ENCODE results near the gene CFAP410. TPM values are rescaled to one million over a fixed set of nuclear protein-coding genes. Genes with fewer than 3 reads are reported as not detected.
"Not testable (repeated sequence)": the region's sequence is repeated elsewhere in the genome, so short reads cannot be mapped to it uniquely, and the experiment has no call there.

Gene CFAP410
- total RNA-seq, 2 donors from 2014 or later = 16.4 to 21.8 TPM

DNA sequence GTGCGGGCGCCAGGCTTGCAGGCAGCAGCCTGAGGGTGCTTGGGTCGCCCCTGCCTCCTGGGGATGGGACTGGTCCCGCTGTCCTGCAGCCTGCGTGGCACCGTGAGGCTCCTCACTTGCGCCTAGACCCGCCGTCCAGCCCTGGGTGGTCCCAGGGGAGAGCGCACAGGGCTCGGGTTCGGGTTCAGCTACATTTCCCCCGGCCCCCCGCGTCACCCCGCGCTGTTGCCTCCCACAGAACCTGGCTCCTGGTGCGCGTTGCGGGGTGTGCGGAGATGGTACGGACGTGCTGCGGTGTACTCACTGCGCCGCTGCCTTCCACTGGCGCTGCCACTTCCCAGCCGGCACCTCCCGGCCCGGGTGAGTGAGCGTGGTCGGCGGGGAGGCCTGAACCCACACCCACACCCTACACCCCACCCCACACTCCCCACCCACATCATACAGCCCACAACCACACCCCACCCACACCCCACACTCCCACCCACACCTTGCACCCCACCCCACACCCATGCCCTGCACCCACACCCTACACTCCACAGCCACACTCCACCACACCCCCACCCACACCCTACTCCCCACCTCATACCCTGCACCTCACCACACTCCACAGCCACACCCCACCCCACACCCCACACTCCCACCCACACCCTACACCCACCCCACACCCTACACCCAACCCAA, 45.5 kb downstream of the CFAP410 start:
- peak; percentile 20 for DNase-seq
- intact Hi-C loops (cut with DNase I) = no loop called here
- ATAC-seq = no peak

DNA sequence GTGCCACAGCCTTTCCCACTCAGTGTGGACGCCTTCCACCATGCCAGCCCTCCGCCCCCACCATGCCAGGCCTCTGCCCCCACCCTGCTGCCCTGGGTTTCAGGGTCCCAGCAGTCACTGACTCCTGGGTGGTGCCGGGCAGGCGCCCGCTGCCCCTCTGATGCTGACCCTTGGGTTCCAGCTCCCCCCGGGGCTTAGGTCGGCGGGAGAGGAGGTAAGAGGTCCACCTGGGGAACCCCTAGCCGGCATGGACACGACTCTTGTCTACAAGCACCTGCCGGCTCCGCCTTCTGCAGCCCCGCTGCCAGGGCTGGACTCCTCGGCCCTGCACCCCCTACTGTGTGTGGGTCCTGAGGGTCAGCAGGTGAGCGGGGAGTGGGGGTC, 46.4 kb downstream of the CFAP410 start:
- intact Hi-C loops (cut with DNase I) = no loop called here
- no peak for ATAC-seq
- DNase-seq = peak; percentile 23

DNA sequence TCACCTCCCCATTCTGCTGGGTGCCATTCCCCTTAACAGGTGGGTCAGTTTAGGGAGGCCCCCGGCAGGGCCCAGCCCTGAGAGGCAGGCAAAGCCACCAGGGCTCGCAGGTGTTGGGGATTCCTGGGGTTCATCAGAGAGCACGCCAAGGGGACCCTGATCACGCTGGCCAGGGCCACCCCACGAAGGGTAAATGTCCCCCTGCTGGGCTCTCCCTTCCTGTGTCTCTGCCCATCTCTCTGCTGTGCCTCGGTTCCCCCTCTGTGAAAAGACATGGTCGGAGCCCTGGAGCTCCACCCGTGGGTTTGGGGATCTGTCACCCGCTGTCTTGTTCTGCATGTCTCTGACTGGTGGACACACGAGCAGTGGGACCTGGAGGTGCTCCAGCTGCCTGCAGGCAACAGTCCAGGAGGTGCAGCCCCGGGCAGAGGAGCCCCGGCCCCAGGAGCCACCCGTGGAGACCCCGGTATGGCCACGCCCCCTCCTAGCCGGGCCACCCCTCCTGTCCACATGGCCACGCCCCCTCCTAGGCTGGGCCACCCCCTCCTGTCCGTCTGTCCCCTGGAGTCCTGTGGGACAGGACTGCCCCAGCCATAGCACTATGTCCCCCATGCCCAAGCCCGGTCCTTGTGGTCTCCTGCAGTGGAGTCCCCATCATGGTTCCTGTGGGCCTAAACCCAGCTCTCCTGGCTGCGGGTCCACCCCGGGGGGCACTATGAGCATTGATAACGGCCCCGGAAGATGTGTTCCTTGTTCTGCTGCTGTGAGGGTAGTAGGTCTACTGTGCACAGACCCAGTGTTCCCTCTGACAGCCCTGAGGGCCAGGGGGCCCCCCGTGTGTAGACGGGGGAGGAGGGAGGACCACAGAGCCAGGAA, 47.0 kb downstream of the CFAP410 start:
- intact Hi-C loops (cut with DNase I) = no loop called here
- ATAC-seq = no peak
- DNase-seq = peak; percentile 33

DNA sequence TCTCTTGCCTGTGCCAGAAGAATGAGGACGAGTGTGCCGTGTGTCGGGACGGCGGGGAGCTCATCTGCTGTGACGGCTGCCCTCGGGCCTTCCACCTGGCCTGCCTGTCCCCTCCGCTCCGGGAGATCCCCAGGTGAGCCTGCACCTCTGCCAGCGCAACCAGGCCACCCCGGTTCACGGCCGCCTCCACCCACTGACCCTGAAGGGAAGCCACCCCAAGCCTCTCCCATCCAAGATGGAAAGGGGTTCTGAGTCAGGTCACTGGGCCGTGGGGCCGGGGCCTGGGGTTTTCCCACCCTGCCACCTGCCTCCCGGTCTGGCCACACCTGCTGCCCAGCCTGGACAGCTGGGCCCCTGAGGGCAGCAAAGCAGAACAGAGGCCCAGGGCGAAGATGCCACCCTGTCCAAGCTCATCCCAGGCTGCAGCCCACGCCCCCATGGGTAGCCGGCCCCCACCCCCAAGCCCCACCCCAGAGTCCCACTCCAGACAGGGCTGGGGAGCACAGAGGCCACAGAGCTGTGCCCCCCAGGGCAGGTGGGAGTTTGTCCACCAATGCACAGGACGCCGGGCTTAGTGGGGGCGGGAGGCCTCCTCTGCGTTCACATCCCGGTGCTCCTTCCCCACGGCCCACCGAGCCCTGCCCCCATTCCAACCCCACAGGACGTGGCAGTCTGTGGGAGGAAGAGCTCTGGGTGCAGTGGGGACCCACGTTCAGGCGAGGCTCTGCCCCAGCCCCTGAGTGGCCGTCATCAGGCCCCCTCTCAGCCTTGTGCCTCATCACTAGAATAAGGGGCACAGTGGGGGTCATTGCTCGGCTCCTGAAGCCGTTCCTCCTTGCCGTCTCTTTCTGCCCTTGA, 47.9 kb downstream of the CFAP410 start:
- intact Hi-C loops (cut with DNase I) = no loop called here
- ATAC-seq (no peak), DNase-seq (peak; percentile 20)

DNA sequence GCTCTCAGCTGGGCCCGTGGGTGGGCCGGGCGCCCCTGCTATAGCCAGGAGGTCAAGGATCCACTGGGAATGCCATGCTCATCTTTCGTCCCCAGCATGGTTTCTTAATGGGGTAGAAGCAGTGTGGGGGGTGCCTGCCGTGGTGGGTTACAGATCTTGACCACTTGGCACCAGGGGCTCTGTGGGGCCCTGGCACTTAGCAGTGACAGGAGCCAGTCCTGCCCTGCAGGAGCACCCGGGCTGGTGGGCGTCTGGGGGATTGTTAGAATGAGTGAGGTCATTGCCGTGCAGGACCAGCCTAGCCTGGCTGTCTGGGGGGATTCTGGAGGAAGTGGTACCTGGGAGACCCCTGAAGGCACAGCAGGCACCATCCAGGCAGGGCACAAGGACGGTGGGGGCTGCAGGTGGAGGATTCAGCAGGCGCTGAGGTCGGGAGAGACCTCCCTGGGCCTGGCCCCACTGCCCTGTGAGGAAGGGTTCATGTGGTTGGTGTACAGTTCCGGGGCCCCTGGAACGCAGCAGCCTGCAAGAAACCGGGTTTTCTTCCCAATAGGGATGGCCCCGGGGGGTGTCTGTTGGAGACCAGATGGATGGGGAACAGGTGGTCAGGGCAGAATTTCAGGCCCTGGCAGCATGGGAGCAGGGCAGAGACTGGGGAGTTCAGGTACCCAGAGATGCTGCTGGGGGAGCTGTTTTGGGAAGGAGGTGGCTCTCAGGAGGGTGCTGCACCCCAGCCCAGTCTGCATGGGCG, 48.7 kb downstream of the CFAP410 start:
- DNase-seq = peak; percentile 10
- intact Hi-C loops (cut with DNase I) = no loop called here
- ATAC-seq = no peak

DNA sequence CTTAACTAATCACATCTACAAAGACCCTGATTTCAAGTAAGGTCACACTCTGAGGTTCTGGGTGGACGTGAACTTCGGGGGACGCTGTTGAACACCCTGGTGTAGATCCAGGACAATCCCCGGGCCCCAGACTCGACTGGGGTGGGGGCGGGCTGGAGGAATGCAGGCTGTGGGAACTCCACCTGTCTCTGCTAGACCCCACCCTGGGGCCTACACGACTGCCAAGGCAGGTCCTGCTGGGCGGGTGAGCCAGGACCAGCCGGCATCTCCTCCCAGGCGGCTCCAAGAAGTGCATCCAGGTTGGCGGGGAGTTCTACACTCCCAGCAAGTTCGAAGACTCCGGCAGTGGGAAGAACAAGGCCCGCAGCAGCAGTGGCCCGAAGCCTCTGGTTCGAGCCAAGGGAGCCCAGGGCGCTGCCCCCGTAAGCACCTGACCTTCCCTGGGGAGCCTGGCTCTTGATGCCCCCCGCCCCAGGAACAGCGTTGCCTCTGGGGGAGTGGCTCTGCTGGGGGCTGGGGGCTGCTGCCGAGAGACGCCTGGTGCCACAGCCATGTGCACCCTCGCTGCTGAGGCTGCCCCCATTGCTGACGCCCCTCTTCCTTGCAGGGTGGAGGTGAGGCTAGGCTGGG, 49.7 kb downstream of the CFAP410 start:
- DNase-seq (peak; percentile 17), ATAC-seq (no peak)
- intact Hi-C loops (cut with DNase I) = no loop called here

DNA sequence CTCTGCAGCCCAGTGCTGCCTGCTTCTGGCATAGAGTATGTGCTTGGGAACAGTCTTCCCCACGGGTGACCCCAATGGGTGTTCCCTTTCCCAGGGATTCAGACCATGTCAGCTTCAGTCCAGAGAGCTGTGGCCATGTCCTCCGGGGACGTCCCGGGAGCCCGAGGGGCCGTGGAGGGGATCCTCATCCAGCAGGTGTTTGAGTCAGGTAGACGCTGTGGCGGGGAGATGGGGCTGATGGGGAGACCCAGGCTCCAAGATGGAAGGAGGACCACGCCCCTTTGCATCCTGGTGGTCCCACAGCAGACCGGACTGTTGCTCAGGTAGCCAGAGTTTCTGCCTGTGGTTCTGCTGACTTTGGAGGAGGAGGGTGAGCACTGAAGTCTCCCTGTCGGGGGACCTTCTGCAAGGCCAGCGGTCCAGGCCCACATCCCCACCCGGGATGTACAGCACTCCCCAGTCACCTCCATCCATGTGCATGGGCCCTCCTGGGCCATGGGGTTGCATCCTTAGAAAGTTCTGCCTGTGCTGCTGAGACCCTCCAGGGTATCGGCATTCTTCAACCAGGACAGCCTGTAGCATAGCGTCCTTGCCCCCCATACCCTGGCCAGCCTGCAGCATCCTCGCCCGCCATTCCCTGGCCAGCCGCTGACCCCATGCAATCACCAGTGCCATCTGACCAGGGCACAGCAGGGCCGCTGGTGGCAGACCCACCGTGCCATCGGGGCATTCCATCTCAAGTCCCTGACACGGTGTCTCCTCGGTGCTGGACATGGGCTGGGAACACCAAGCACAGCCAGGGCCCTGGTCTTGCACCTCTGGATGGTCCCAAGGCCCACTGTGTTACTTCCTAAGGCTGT, 50.7 kb downstream of the CFAP410 start:
- DNase-seq (peak; percentile 11), ATAC-seq (no peak)
- intact Hi-C loops (cut with DNase I) = no loop called here

DNA sequence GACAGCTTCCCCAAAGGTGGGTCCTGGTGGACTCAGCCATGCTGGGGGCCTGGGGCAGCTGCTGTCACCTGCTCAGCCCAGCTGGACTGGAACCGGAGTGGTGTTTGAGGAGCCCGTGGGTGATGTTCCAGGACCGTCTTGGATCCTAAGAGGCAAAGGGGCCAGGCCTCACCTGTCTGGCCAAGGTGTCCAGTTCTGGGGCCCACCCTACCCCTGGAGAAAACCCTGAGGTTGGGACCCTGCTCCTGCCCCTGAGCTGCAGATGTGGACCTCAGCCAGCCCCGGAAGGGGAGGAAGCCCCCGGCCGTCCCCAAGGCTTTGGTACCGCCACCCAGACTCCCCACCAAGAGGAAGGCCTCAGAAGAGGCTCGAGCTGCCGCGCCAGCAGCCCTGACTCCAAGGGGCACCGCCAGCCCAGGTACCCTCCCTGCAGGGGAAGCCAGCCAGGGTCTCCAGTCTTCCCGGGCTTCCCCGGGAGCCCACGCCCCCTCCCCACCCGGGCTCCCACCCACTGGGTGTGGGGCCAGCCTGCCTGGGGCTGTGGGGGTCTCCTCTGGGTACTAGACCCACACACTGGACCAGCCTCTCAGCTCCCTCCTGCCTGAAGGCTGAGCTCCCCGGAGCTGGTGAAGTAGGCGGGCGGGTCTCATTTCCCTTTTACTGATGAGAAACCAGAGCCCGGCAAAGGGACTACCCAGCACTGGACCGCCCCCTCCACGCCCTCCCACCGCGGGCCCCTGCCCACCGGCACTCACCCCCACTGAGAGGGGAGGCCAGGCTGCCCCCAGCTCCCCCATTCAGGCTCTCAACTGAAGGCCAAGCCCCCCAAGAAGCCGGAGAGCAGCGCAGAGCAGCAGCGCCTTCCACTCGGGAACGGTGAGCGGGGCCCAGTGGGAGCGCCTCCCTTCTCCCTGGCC, 52.2 kb downstream of the CFAP410 start:
- ATAC-seq (no peak), DNase-seq (peak; percentile 14)

DNA sequence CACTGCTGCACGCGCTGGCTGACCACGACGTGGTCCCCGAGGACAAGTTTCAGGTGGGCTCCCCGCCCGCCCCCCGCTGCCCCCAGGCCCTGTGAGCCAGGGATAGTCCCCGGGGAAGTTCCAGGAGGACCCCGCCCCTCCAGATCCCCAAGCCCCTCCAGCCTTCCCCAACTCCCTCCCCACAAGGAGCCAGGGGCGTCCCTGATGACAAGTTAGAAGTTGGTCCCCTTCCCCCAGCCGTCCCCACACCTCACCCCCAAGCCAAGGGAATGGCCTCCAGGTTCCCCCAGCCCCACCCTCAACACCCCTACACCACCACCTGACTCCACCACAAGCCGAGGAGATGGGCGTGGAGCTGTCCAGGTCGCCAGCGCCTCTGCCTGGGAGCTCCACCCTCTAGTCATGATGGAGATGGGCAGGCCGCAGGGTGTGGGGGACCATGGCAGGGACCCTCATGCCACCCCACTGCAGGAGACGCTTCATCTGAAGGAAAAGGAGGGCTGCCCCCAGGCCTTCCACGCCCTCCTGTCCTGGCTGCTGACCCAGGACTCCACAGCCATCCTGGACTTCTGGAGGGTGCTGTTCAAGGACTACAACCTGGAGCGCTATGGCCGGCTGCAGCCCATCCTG, 53.0 kb downstream of the CFAP410 start:
- DNase-seq = peak; percentile 7
- intact Hi-C loops (cut with DNase I) = no loop called here
- ATAC-seq = no peak

More for the DNA sequence above, 52.2 kb downstream of the CFAP410 start:
- intact Hi-C loops (cut with DNase I) = no loop called here

DNA sequence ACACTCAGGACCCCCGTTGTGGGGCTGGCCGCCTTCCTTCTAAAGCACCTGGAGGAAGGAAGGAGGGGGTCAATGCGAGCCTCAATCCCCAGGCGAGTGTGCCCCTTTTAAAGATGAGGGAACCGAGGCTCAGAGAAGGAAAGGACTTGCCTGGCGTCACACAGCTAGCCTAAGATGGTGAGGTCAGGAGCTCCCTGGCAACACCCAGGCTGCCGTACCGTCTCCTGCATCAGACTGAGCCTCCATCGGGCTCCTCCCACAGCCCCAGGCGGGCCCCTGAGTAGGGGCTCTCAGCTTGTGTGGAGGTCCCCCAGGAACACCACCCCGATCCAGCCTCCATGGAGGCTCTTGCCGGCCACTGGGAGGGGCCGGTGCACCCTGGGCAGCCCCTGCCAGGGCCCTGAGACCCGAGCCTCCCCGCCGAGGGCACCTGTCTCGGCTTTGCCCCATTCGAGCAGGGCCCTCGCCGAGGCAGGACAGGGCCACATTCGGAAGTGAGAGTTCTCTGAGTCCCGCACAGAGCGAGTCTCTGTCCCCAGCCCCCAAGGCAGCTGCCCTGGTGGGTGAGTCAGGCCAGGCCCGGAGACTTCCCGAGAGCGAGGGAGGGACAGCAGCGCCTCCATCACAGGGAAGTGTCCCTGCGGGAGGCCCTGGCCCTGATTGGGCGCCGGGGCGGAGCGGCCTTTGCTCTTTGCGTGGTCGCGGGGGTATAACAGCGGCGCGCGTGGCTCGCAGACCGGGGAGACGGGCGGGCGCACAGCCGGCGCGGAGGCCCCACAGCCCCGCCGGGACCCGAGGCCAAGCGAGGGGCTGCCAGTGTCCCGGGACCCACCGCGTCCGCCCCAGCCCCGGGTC, 53.8 kb downstream of the CFAP410 start, which contains the start of gene AIRE:
Gene AIRE, plus strand, starts transcription at position 739 of the 855 bp plus-strand sequence. CDS start 131 bp downstream, outside the sequence.
- peak; percentile 48 to 60 for ATAC-seq
- intact Hi-C loops (cut with DNase I) = no loop called here
- DNase-seq = peak; percentile 44

DNA sequence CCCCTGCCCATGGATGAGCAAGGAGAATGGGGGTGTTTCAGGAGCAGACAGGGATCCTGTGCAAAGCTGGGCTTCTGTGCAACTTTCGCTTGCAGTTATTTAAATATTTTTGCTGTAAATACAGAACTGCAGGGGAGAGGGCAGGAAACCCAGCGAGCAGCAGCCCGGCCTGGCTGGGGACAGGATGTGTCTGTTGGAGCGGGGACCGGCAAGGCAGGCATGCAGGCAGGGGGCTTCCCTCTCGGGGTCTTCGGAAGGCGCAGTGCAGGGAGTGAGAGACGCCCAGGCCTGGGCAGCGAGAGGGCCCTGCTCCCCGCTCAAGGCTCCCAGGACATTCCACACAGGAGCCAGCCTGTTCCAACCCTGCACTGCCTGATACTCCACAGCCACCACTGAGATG, 55.2 kb downstream of the CFAP410 start:
- DNase-seq (peak; percentile 7), ATAC-seq (no peak)
- intact Hi-C loops (cut with DNase I) = no loop called here

DNA sequence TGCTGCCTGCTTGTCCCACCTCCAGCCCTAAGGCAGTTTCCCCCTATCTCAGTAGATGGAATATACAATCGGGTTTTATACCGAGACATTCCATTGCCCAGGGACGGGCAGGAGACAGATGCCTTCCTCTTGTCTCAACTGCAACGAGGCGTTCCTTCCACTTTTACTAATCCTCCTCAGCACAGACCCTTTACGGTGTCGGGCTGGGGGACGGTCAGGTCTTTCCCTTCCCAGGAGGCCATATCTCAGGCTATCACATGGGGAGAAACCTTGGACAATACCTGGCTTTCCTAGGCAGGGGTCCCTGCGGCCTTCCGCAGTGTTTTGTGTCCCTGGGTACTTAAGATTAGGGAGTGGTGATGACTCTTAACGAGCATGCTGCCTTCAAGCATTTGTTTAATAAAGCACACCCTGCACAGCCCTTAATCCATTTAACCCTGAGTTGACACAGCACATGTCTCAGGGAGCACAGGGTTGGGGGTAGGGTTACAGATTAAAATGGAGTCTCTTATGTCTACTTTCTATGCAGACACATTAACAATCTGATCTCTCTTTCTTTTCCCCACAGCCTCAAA, 55.9 kb downstream of the CFAP410 start:
- peak; percentile 1 for DNase-seq
- intact Hi-C loops (cut with DNase I); ATAC-seq: not testable (repeated sequence)

DNA sequence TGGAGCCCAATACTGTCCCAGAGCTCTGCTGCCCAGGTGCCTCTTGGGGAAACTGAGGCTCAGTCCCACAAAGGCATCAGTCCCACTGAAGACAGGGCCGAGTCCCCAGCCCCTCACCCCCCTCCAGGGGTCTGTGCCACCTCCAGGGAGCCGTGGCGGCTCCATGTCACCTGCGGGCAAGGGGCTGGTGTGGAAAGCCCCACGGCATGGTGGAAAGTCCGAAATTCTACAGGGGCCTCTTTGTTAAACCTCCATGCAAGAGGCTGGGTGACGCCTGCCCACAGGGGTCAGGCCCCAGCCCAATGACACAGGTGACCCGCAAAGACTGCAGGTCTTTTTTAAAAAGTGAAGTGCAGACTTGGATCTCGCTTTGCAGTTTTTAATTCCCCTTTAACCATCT, 56.8 kb downstream of the CFAP410 start:
- ATAC-seq (no peak), DNase-seq (peak; percentile 8)
- intact Hi-C loops (cut with DNase I) = no loop called here

DNA sequence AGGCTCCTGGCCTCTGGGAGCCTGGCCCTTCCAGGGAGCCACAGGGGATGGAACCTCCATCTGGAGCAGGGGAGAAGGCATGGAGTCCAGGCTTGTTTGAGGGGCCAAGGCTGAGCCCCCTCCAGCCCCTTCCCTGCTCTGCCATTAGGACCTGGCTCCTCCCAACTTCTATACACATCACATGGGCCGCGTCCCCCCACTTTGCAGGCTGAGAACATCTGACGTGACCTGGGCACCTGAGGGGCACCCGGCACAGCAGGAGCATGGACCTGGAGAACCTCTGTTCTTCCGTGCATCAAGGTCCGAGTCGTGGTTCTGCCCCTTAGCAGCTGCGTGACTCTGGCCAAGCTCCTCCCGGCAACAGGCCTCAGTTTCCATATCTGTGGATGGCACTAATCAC, 57.4 kb downstream of the CFAP410 start:
- intact Hi-C loops (cut with DNase I) = no loop called here
- peak; percentile 15 for DNase-seq
- ATAC-seq = no peak

Measured in left cardiac atrium (tissue), 4 donors.